OCI-LY7 (cell line): ENCODE data around the gene POLR1D. TPM values are rescaled to one million over a fixed set of nuclear protein-coding genes. Genes with fewer than 3 reads are reported as not detected.

Experiments used
- BruUV-seq: library from RNA; stranded (reverse); fragments of 400-500 nt; replicated peaks from 2 replicates; lab custom pipeline; 2021; lab: Mats Ljungman, UMichigan
- CTCF ChIA-PET: fragments of 300-600 bp; sonication (Branson Sonifier 250); formaldehyde crosslinking; loops from one replicate; lab custom pipeline; 2022; ENCODE audit warnings: antibody characterized with exemption; ENCODE audit not compliant: unreplicated experiment; lab: Charles Lee
- POLR2A ChIA-PET: fragments of 300-600 bp; sonication (Branson Sonifier 250); formaldehyde crosslinking; loops from one replicate; lab custom pipeline; 2022; ENCODE audit warnings: antibody characterized with exemption; lab: Charles Lee
- DNase-seq: peaks from one replicate; pipeline ENCODE4 v3.0.0-alpha.2; 2015; ENCODE audit warnings: low spot score
- H2AFZ ChIP-seq: fragments of 200-600 bp; sonication (generic), shearing (Covaris generic); 2 replicates; pipeline ENCODE4 v1.6.1; 2014; ENCODE audit warnings: mild to moderate bottlenecking, antibody characterized with exemption, low read length, moderate library complexity
- H3K27ac ChIP-seq: fragments of 200-600 bp; sonication (generic); 2 replicates; pipeline ENCODE4 v1.5.1; 2014; ENCODE audit warnings: mixed run types, low read depth, mild to moderate bottlenecking, moderate library complexity, low read length, inconsistent platforms; ENCODE audit not compliant: poor library complexity, severe bottlenecking
- H3K36me3 ChIP-seq: fragments of 200-600 bp; sonication (generic); 2 replicates; pipeline ENCODE4 v1.6.1; 2014; ENCODE audit warnings: mild to moderate bottlenecking, antibody characterized with exemption, low read length, moderate library complexity, mixed read lengths; ENCODE audit not compliant: insufficient read depth
- H3K4me1 ChIP-seq: fragments of 200-600 bp; sonication (generic); 2 replicates; pipeline ENCODE4 v1.5.1; 2014; ENCODE audit warnings: mild to moderate bottlenecking, low read length; ENCODE audit not compliant: insufficient read depth, poor library complexity, severe bottlenecking
- H3K4me2 ChIP-seq: fragments of 200-600 bp; sonication (generic); 2 replicates; pipeline ENCODE4 v1.6.1; 2014; ENCODE audit warnings: mild to moderate bottlenecking, low read length
- H3K4me3 ChIP-seq: fragments of 200-600 bp; sonication (generic); 2 replicates; pipeline ENCODE4 v1.5.1; 2014; ENCODE audit warnings: mild to moderate bottlenecking, low read depth, low read length; ENCODE audit not compliant: poor library complexity, severe bottlenecking
- H3K79me2 ChIP-seq: fragments of 200-600 bp; sonication (generic); 2 replicates; pipeline ENCODE4 v1.6.1; 2016; ENCODE audit warnings: low read depth, mild to moderate bottlenecking, low read length, moderate library complexity, mixed read lengths; ENCODE audit not compliant: insufficient read depth
- H3K9me2 ChIP-seq: fragments of 200-600 bp; sonication (generic); 2 replicates; pipeline ENCODE4 v1.6.1; 2016; ENCODE audit warnings: mild to moderate bottlenecking, low read length, mixed read lengths; ENCODE audit not compliant: insufficient read depth
- H3K9me3 ChIP-seq: fragments of 200-600 bp; sonication (generic); 2 replicates; pipeline ENCODE4 v1.6.1; 2014; ENCODE audit warnings: mild to moderate bottlenecking, mixed run types, low read length, mixed read lengths
- H4K20me1 ChIP-seq: fragments of 200-600 bp; sonication (generic); 2 replicates; pipeline ENCODE4 v1.6.1; 2014; ENCODE audit warnings: mild to moderate bottlenecking, antibody characterized with exemption, low read length, moderate library complexity, mixed read lengths; ENCODE audit not compliant: insufficient read depth
- EZH2phosphoT487 ChIP-seq: fragments of 200-600 bp; sonication (generic); IDR thresholded peaks from 2 replicates; pipeline ENCODE4 v1.6.1; 2018; ENCODE audit warnings: low read depth, borderline replicate concordance, mild to moderate bottlenecking, mixed run types, antibody characterized with exemption, low read length, moderate library complexity, mixed read lengths
- intact Hi-C: fragments of 100-400 bp; cut with micrococcal nuclease; formaldehyde crosslinking; loops from one replicate; pipeline ENCODE4 v1.10.0; 2022; ENCODE audit not compliant: unreplicated experiment
- total RNA-seq, 2 experiments: library from RNA; depleted of rRNA in 1 of 2; stranded (reverse); fragments of >200 nt in 1 of 2; shearing (Covaris generic) in 1 of 2; gene quantifications; 2 replicates each; pipeline ENCODE4 v1.2.3, GENCODE V29; 2014 to 2022
- TF ChIP-seq, protein P1 (sequence below): fragments of 200-600 bp; sonication (generic); conservative IDR thresholded peaks from 2 replicates; pipeline ENCODE4 v1.5.1; 2014; ENCODE audit warnings: mild to moderate bottlenecking, antibody characterized with exemption, low read length, moderate library complexity, mixed read lengths

POLR1D gene
- total RNA-seq, 2 experiments from 2014 or later = 115 to 174 TPM

DNA sequence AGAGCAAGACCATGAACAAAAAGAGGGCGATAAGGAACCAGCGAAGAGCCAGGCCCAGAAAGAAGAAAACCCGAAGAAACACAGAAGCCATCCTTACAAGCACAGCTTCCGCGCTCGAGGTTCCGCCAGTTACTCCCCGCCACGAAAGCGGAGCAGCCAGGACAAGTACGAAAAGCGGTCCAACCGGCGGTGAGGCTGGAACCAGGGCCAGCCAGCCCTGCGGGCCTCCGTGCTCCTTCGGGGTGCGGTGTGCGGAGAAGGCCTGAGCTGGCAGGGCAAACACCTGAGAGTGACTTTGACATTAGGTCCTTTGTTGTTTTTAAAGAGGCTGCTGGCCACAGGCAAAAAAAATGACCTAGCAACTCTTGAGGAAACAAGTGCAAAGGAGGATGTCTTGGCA, 44.1 kb downstream of the POLR1D start:
- no peaks in the 10 kb centered on the region for H3K9me3 ChIP-seq
- intact Hi-C loops = no loop called here
- no peak overlapping the region for H3K27ac ChIP-seq
- no TSS peak for BruUV-seq
- no peaks in the 10 kb centered on the region for H3K79me2 ChIP-seq
- ChIA-PET POLR2A (interaction anchor here (2.1 kb wide), 1 partner anchor 11 kb away, joined by 6 read pairs; no protein-coding TSS in a partner anchor), CTCF (no interaction called here)
- H3K4me1 ChIP-seq = no peaks in the 10 kb centered on the region
- no peak for DNase-seq
- no peak overlapping the region for H3K4me2 ChIP-seq
- no peak overlapping the region for H3K4me3 ChIP-seq
- H4K20me1 ChIP-seq = no peaks in the 10 kb centered on the region
- peaks cover 28% of the 10 kb centered on the region; the same call in 1 of the 2 replicates for H3K36me3 ChIP-seq
- H2AFZ ChIP-seq = no peak overlapping the region
- H3K9me2 ChIP-seq = no peaks in the 10 kb centered on the region
- no peak for TF ChIP-seq EZH2phosphoT487
- TF ChIP-seq, protein P1, sequence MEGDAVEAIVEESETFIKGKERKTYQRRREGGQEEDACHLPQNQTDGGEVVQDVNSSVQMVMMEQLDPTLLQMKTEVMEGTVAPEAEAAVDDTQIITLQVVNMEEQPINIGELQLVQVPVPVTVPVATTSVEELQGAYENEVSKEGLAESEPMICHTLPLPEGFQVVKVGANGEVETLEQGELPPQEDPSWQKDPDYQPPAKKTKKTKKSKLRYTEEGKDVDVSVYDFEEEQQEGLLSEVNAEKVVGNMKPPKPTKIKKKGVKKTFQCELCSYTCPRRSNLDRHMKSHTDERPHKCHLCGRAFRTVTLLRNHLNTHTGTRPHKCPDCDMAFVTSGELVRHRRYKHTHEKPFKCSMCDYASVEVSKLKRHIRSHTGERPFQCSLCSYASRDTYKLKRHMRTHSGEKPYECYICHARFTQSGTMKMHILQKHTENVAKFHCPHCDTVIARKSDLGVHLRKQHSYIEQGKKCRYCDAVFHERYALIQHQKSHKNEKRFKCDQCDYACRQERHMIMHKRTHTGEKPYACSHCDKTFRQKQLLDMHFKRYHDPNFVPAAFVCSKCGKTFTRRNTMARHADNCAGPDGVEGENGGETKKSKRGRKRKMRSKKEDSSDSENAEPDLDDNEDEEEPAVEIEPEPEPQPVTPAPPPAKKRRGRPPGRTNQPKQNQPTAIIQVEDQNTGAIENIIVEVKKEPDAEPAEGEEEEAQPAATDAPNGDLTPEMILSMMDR = no peak

DNA sequence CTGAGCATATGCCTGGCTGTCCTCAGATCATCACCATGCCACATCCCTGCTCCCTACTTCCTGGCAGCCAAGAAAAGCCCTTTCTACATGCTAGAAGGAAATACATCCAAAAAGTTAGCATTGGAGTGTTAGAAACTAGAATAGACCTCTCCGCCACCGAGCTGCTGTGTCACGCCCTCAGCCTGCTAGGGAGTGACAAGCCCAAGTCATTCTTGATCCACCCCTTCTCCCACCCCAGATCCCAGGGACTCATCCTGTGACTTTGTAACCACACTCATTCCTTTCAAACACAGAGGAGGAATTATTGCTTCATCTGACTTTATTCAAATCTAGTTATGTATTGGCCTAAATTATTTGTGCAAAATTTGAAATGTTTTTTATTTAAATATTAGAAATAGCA, 45.3 kb downstream of the POLR1D start:
- TSS peak; percentile 70 for BruUV-seq
- H3K9me3 ChIP-seq = no peaks in the 10 kb centered on the region
- ChIA-PET POLR2A (interaction anchor here (0.6 to 2.1 kb wide), 2 partner anchors 10 to 432 kb away, joined by 3 to 6 read pairs; no protein-coding TSS in a partner anchor), CTCF (no interaction called here)
- no peaks in the 10 kb centered on the region for H3K9me2 ChIP-seq
- H3K79me2 ChIP-seq = no peaks in the 10 kb centered on the region
- H3K27ac ChIP-seq = no peak overlapping the region
- no peaks in the 10 kb centered on the region for H3K4me1 ChIP-seq
- DNase-seq = no peak
- intact Hi-C loops = no loop called here
- no peaks in the 10 kb centered on the region for H4K20me1 ChIP-seq
- no peak overlapping the region for H3K4me3 ChIP-seq
- TF ChIP-seq, protein P1 = no peak
- no peak for TF ChIP-seq EZH2phosphoT487
- no peak overlapping the region for H2AFZ ChIP-seq
- H3K36me3 ChIP-seq = peaks cover 28% of the 10 kb centered on the region; the same call in 1 of the 2 replicates
- no peak overlapping the region for H3K4me2 ChIP-seq

DNA sequence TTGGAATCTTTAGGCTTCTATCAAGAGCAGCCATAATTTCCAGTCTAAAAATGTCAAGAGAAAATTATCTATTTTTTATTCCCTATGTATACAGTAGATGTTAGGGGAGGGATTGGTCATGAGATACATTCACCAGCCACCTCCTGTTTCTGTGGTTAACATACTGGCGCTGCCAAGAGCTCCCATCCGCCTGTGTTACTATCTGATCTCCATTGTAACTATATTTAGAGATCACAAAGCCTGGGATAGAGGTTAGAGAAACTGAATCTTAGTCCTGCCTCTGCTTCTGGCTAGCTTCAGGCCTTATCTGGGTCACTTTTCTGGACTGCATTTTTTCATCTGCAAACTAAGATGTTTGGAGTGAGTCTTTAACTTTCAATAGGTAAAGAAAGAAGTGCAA, 46.3 kb downstream of the POLR1D start:
- no peak overlapping the region for H3K4me3 ChIP-seq
- H3K9me2 ChIP-seq = no peaks in the 10 kb centered on the region
- ChIA-PET CTCF (no interaction called here), POLR2A (interaction anchor here (2.1 kb wide), 1 partner anchor 9 kb away, joined by 6 read pairs; no protein-coding TSS in a partner anchor)
- no peak overlapping the region for H2AFZ ChIP-seq
- H4K20me1 ChIP-seq = no peaks in the 10 kb centered on the region
- TF ChIP-seq, protein P1 = no peak
- no peak for TF ChIP-seq EZH2phosphoT487
- no TSS peak for BruUV-seq
- H3K36me3 ChIP-seq = peaks cover 28% of the 10 kb centered on the region; the same call in 1 of the 2 replicates
- H3K79me2 ChIP-seq = no peaks in the 10 kb centered on the region
- DNase-seq = no peak
- no peaks in the 10 kb centered on the region for H3K9me3 ChIP-seq
- no peak overlapping the region for H3K4me2 ChIP-seq
- no peaks in the 10 kb centered on the region for H3K4me1 ChIP-seq
- H3K27ac ChIP-seq = no peak overlapping the region
- intact Hi-C loops = no loop called here
